Smooth muscle cell of the brain vasculature (primary cell): Measurements from ENCODE around the gene STK11IP.

Experiments
- DNase-seq: peaks from one replicate; pipeline ENCODE4 v3.0.0-alpha.2; 2012; ENCODE audit warnings: low read depth, low spot score

The STK11IP gene

GRCh38 chr2:219562049-219563020, 35.3 kb upstream of the STK11IP start:
- no peak for DNase-seq

- DNase-seq, result no peak
Observed at GRCh38 chr2:219563271-219563928, 34.3 kb upstream of the STK11IP start.

GRCh38 chr2:219565130-219566080, 32.3 kb upstream of the STK11IP start:
- DNase-seq, result no peak

- DNase-seq, result no peak
Observed at GRCh38 chr2:219566640-219567039, 31.0 kb upstream of the STK11IP start.

- no peak for DNase-seq
Observed at GRCh38 chr2:219567131-219567530, 30.5 kb upstream of the STK11IP start.

- no peak for DNase-seq
Observed at GRCh38 chr2:219567791-219568361, 29.8 kb upstream of the STK11IP start.

- DNase-seq, result no peak
Observed at GRCh38 chr2:219569041-219569440, 28.6 kb upstream of the STK11IP start.

GRCh38 chr2:219569635-219570034, 28.0 kb upstream of the STK11IP start:
- no peak for DNase-seq

- DNase-seq, result no peak
Observed at GRCh38 chr2:219570194-219570923, 27.3 kb upstream of the STK11IP start.

GRCh38 chr2:219570924-219571310, 26.7 kb upstream of the STK11IP start:
- no peak for DNase-seq

- peak; percentile 44 for DNase-seq
Observed at GRCh38 chr2:219571311-219572236, 26.1 kb upstream of the STK11IP start, which contains the start of gene OBSL1. TSS of gene OBSL1 (minus strand) at chr2:219571539. CDS start at chr2:219571232, 307 bp downstream.

- no peak for DNase-seq
Observed at GRCh38 chr2:219572237-219573001, 25.2 kb upstream of the STK11IP start, which contains the start of gene INHA. TSS of gene INHA (plus strand) at chr2:219572310. CDS start at chr2:219572375, 65 bp downstream.

- no peak for DNase-seq
Observed at GRCh38 chr2:219573166-219573565, 24.5 kb upstream of the STK11IP start.

GRCh38 chr2:219574484-219575311, 23.0 kb upstream of the STK11IP start:
- no peak for DNase-seq

- DNase-seq, result no peak
Observed at GRCh38 chr2:219575566-219576504, 21.8 kb upstream of the STK11IP start.
